ENCODE results near the gene ACOX1. TPM values are rescaled to one million over a fixed set of nuclear protein-coding genes. Genes with fewer than 3 reads are reported as not detected.

Gene ACOX1
- total and polyA plus RNA-seq, 2 of the 13 experiments (the other 11 are each of a cell fraction or from before 2014, with no cell fraction given): 86.4 to 120 TPM

- TF ChIP-seq ARHGAP35 (CRISPR knock-in tag; IDR thresholded peaks at IDR 0.05; ENCODE audit: borderline replicate concordance): 0 out of 2 replicates have a peak, but pooled peaks have one; percentile 51
- TF ChIP-seq GATAD2A (CRISPR knock-in tag; IDR thresholded peaks at IDR 0.05): peak; percentile 46
- no peak for TF ChIP-seq TOE1 (CRISPR knock-in tag; IDR thresholded peaks at IDR 0.05)
- TF ChIP-seq SRY (CRISPR knock-in tag; IDR thresholded peaks at IDR 0.05): peak; percentile 67; the same call in 1 of the 2 replicates
- TF ChIP-seq ZNF510 (CRISPR knock-in tag; IDR thresholded peaks at IDR 0.05; ENCODE audit: low read depth): no peak
- TF ChIP-seq EP300 (IDR thresholded peaks at IDR 0.05; ENCODE audit: low read depth in 2 of 2, low read length in 2 of 2): peak in 1 of 2 experiments; percentile 16; a peak in 1 of 4 replicates
- TF ChIP-seq EP300 (CRISPR knock-in tag; IDR thresholded peaks at IDR 0.05; ENCODE audit: borderline replicate concordance): no peak
- TF ChIP-seq SNRNP70 (IDR thresholded peaks at IDR 0.05; ENCODE audit: low read depth, low read length): no peak
- TF ChIP-seq SUZ12 (IDR thresholded peaks at IDR 0.05; ENCODE audit: low read depth, low read length): no peak
- TF ChIP-seq ZNF543 (CRISPR knock-in tag; IDR thresholded peaks at IDR 0.05): no peak
- peak; percentile 95 for TF ChIP-seq ZNF441 (CRISPR knock-in tag; IDR thresholded peaks at IDR 0.05; ENCODE audit: borderline replicate concordance)
- TF ChIP-seq GFI1 (CRISPR knock-in tag; IDR thresholded peaks at IDR 0.05; ENCODE audit: borderline replicate concordance): no peak; the same call in 1 of the 2 replicates
- TF ChIP-seq MED1 (CRISPR knock-in tag; IDR thresholded peaks at IDR 0.05): peak; percentile 55; the same call in 1 of the 2 replicates
- no peak for TF ChIP-seq CSRNP2 (CRISPR knock-in tag; conservative IDR thresholded peaks at IDR 0.05; ENCODE audit: low read depth)
- TF ChIP-seq ZNF33A (CRISPR knock-in tag; IDR thresholded peaks at IDR 0.05; ENCODE audit: borderline replicate concordance): no peak
- no peak for TF ChIP-seq GTF3A (CRISPR knock-in tag; conservative IDR thresholded peaks at IDR 0.05)
- peak; percentile 67; the same call in 1 of the 2 replicates for TF ChIP-seq ZNF749 (CRISPR knock-in tag; IDR thresholded peaks at IDR 0.05; ENCODE audit: borderline replicate concordance)
- no peak for TF ChIP-seq ADNP (CRISPR knock-in tag; IDR thresholded peaks at IDR 0.05)
- TF ChIP-seq ZBTB21 (CRISPR knock-in tag; IDR thresholded peaks at IDR 0.05): no peak
- no peak for TF ChIP-seq ZNF577 (CRISPR knock-in tag; IDR thresholded peaks at IDR 0.05; ENCODE audit: borderline replicate concordance, low read depth)
- no peak for TF ChIP-seq PREB (CRISPR knock-in tag; IDR thresholded peaks at IDR 0.05)
- no peak for TF ChIP-seq ZNF766 (CRISPR knock-in tag; IDR thresholded peaks at IDR 0.05; ENCODE audit: borderline replicate concordance)
- TF ChIP-seq FOXK2 (IDR thresholded peaks at IDR 0.05): no peak
- TF ChIP-seq CC2D1A (CRISPR knock-in tag; IDR thresholded peaks at IDR 0.05): no peak
- peak; percentile 59 for TF ChIP-seq ASH2L (IDR thresholded peaks at IDR 0.05; ENCODE audit: insufficient read length, low read depth, low read length)
- TF ChIP-seq KLF12 (CRISPR knock-in tag; IDR thresholded peaks at IDR 0.05; ENCODE audit: borderline replicate concordance): 0 out of 2 replicates have a peak, but pooled peaks have one; percentile 56
- TF ChIP-seq NFYB (CRISPR knock-in tag; IDR thresholded peaks at IDR 0.05): no peak; the same call in 1 of the 2 replicates
- no peak for TF ChIP-seq ZNF136 (CRISPR knock-in tag; IDR thresholded peaks at IDR 0.05; ENCODE audit: low read depth)
- TF ChIP-seq ZNF260 (CRISPR knock-in tag; IDR thresholded peaks at IDR 0.05; ENCODE audit: borderline replicate concordance, low read depth): no peak
- TF ChIP-seq NR2F2 (IDR thresholded peaks at IDR 0.05; ENCODE audit: borderline replicate concordance, low read depth): no peak
Measured at GRCh38 chr17:76000016-76000754, 21.2 kb upstream of the ACOX1 start (continued).
